GM19035 (cell line): Measurements from ENCODE around the gene TRAF7.

Experiments used
- ATAC-seq: cut with Tn5 transposase; IDR thresholded peaks from one replicate; pipeline ENCODE4 v1.9.1; 2021; ENCODE audit not compliant: unreplicated experiment

TRAF7 gene

DNA sequence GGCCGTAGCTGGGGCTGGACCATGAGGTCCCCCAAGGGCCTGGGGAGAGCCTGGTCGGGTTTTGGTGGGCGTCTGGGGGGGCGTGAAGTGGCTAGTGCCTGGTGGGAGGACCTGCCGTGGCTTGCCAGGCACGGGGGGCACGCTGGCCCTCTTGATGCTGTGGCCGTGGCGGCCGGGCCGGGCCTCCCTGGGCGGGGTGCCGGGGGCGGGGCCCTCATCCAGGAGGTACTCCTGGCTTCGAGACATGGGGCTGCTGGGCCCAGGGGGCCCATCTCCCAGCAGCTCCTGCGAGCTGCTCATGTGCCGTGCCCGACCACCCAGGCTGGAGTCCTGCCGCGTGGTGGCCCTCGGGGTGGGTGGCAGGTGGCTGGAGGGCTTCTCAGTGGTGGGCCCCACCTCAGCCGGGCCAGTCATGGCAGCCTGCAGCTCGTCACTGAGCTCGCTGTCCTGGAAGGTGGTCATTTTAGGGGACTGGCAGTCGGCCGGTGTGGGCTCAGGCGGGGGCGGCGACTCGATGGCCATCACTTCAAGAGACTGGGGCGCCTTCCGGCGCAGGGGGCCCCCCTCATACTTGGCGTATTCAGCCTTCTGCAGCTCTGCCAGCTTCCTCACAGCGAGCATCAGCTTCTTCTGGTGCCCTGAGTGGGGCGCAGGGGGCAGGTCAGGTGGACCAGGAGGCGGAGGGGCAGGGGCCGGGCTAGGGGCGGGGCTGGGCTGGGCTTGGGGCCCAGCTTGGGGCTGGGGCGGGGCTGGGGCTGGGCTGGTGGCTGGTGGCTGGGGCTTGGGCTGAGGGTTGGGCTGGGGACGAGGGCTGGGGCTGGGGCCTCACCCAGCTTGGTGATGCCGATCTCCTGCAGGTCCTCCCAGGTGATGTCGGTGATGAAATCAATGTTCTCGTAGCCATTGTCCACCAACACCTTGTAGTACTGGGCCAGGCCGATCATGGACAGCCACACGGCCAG is 25.7 kb downstream of the TRAF7 start:
- ATAC-seq: no peak

DNA sequence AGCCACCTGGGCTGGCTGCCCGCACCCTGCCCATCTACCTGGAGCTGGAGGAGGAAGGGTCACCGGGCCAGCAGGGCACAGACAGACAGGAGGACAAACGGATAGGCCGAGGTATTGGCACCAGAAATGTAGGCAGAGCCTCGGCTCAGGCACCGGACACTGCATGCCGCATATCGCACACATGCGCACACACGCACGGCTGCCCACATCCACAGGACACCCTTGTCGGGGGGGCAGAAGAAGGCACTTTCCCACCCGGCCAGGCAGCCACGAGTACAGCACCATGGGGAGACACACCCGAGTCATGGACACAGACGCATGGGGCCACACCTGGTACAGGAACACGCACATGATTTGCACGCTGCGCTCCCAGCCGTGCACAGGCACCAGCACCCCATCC is 26.4 kb downstream of the TRAF7 start:
- ATAC-seq: no peak

DNA sequence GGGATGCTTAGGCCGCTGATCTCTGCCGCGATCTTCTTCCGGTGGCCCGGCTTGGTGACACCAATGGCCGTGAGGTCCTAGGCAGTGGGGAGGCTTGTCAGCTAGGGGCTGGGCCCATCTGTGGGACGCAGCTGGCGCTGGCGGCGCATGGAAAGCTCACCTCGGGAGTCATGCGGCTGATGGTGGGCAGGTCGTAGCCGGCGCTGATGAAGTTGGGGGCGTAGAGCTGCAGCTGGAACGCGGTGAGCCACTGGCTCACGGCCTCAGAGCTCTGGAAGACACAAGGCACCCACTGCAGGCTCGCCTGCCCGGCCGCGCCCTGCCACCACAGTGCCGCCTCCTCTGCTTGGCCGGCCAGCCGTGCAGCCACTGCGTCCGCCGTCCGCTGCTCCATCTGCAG is 28.1 kb downstream of the TRAF7 start:
- no peak for ATAC-seq

DNA sequence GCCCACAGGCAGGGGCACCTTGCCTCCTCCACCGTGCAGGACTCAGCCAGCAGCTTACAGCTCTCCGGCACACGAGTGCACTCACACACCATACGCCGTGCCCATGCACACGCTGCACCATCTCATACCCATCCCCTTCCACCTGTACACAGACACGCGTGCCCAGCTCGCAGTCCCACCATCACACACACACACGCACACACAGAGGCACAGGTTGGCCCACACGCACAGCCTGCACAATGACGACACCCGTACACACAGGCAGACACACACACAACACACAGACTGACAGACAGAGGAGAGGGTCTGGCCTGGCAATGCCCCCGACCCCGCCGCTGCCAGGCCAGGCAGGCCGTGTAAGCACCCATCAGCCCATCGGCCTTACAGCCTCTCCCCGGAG is 28.8 kb downstream of the TRAF7 start:
- no peak for ATAC-seq

DNA sequence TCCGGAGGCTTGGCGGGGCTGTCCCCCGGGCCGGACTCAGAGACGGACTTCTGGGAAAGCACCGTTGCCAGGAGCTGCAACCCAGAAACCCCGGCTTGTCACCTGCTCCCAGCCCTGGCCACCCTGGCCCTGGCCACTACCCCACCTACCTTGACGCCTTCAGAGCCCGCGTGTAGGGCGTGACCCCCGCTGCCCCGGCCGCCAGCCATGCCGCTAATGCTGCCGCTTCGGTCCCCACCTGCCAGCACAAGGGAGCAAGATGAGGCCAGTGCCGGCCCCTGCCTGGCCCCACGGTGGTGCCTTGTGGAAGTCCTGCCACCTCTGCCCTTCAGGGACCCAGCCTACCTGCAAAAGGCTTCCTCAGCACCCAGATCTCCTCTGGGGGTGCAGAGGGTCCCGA is 29.4 kb downstream of the TRAF7 start:
- ATAC-seq: no peak

DNA sequence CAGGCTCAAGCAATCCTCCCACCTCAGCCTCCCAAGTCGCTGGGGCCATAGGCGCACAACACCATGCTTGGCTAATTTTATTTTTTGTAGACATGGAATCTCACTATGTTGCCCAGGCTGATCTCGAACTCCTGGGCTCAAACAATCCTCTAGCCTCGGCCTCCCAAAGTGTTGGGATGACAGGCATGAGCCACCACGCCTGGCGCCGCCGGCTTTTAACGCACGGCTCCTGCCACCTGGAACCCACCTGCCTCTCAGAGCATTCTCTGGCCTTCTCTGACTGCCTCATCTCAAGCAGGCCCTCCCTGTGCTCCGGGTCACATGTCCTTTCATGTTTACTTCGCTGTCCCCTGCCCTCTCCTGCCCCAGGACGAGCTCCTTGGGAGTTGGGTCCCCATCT is 30.5 kb downstream of the TRAF7 start:
- no peak for ATAC-seq

DNA sequence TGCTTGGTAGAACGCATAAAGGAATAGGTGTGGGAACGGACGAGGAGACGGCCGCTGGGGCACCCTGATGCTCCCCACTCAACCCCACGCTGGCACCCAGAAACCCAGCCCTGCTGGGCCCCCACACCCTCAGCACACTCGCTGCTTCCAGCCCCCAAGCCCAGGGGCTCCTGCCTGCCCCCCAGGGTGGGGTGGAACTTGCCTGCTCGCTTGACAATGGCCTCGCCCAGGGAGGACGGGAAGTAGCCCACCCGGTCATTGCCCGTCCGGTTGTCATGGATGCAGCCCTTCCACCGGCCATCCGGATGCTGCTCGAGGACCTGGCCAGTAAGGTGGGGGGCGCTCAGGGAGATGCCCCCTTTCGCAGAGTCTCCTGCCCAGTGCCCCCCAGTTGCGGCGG is 30.9 kb downstream of the TRAF7 start:
- no peak for ATAC-seq

DNA sequence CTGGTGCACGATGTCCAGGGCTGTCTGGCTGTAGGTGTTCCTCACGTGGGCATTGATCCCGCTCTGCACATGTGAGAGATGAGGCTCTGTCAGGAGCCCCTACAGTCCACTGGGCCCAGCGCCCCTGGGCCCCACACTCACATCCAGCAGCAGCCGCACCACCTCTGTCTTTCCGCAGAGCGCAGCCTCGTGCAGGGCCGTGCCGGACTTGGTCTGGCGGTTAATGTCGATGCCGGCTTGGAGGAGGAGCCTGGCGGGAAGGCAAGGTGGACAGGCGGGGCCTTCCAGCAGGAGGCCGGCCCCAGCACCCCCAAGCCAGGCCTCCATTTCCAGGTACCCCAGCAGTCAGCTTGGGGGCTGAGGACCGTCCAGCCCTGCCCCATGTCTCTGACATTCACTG is 31.6 kb downstream of the TRAF7 start:
- no peak for ATAC-seq

DNA sequence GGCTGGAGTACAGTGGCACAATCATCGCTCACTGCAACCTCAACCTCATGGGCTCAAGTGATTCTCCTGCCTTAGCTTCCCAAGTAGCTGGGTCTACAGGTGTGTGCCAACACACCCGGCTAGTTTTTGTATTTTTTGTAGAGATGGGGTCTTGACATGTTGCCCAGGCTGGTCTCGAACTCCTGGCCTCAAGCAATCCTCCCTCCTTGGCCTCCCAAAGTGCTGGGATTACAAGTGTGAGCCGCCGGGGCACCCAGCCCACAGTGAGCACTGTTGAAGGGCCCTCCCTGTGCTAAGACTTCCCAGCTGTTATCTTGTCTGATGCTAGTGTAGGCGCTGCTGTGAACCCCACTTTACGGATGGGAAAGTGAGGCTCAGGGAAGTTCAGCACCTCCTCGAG is 32.8 kb downstream of the TRAF7 start:
- no peak for ATAC-seq

DNA sequence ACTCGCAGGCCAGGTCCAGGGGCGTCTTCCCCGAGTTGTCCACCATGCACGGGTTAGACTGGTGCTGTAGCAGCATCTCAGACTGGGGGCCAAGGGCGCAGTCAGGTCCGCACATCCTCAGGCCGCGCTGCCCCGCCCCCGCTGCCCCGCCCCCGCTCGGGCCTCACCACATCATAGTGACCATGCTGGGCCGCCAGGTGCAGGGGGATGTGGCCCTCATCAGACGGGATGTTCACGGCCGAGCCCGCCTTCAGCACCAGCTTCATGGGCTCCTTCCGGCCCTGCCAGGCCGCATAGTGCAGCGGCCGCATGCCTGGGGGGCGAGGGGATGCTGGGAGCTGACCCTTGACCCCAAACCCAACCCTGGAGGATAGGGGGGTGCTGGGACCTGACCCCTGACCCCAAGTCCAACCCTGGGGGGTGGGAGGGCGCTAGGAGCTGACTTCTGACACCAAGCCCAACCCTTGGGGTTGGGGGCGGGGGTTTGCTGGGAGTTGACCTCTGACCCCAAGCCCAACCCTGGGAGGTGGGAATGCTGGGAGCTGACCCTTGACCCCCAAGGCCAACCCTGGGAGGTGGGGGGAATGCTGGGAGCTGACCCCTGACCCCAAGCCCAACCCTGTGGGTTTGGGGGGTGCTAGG is 33.8 kb downstream of the TRAF7 start:
- no peak for ATAC-seq

DNA sequence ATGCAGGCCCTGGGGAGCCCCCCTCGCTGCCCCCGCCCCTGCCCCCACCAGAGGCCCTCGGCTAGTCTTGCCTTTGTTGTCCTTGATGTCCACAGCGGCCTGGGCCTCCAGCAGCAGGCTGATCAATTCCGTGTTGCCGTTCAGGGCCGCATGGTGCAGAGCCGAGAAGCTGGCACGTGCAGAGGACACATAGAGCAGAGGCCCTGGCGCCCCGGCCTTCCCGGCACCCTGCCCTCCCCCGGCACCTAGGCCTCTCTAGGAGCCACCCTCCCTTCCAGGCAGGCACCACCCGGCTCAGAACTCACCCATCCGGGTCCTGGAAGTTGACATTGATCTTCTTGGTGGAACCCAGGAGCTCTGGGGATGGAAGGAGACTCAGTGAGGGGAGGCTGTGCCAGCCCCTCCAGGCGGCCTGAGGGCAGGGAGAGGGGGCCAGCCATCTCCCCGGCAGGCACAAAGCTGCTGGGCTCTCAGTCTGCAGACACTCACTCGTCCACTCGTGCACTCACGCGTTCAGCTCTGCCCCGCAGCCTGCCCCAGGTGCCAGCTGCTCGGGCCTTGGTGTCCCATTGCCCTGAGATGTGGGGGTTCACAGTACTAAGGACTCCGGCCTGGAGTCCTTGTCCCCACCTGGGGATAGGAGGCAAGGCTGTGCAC is 34.5 kb downstream of the TRAF7 start:
- ATAC-seq: no peak

DNA sequence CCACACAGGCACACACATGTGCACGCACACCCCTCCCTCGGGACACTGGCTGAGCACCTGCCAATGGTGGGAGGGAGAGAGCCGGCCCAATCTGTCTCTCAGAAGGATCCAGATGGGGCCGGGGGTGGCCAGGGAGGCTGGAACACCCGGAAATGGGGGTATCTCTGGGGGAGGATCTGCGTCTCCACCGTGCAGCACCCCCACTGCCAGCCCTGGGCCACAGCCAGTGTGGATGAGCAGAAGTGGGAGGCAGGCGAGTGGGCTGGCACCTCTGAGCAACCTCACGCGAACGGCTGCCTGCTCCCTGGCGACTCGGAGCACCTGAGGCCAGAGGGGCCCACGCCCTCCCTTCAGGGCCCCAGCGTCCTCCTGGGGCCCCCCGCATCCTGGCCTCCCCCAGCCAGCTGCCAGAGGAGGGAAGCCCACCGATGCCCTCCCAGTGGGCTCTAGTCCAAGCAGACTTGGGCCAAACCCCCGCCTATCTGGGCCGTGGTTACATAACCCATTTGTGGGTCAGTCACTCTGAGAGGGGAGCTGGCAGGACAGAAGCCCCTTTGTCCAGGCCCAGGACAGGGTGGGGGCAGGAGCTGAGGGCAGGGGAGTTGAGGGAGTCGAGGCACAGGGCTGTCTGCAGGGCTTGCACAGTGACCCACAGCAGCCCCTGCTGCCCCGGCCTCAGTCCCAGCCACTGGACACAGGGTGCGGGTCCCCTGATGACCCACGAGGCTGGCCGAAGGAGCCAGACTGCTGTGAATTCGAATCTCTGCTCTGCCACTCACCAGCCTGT is 35.3 kb downstream of the TRAF7 start:
- ATAC-seq: no peak

DNA sequence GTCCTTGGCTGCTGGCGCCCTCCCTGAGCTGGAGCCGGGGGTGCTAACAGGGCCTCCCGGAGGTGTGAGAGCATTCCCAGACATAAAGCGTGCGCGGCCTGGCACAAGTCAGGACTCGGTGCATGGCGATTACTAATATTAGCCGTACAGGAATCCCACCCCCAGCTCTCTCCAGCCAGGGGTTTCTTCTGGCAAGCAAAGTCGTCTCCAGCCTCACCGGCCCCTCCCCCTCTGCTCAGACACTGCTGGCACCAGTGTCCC is 35.8 kb downstream of the TRAF7 start:
- no peak for ATAC-seq

DNA sequence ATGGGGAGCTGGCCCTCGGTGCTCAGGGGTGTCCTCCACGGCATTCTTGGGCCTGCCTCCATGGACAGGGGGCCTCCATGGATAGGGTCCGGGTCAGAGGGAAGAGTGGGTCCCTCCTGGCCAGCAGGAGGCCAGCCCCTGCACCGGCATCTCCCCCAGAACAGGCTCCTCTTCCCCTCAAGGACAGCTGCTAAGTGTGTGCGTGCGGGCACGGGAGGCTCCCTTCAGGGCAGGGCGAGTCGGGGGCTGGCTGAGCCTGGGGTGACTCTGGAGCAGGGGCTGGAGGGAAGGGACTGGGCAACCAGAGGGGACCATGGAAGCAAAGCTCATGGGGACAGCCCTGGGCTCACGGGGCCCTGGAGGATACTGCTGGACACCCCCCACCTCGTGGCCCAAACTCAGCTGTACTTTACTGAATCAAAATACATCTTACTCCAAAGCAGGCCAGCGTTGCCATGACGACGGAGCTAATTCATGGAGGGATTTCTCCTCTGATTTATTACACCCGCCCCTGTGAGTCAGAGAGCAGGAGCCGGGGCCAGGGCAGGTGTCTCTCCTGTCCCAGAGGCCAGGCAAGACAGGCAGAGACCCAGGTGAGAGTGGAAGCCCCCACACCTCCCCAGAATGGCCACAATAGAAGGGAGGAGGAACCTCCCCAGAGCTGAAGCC is 38.7 kb downstream of the TRAF7 start:
- no peak for ATAC-seq

DNA sequence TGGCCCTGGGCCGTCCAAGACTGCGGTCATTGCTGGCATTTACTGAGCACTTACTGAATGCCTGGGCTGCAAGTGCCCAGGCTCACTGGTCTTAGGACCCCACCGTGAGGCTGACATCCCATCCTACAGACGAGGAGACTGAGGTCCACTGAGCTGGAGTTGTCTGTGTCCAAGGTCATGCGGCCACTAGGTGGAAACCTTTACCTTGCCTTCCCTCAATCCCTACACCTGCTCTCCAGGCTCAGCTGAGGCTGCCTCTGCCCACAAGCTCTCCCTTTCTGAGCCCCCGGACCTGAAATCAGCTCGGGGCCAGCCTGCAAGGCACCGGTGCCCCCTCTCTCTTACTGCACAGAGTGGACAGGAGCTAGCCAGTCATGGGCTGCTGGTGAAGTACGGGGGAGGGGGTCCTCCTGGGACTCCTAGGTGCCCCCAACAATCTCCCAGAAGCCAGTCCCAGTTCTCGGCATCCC is 39.3 kb downstream of the TRAF7 start:
- no peak for ATAC-seq

DNA sequence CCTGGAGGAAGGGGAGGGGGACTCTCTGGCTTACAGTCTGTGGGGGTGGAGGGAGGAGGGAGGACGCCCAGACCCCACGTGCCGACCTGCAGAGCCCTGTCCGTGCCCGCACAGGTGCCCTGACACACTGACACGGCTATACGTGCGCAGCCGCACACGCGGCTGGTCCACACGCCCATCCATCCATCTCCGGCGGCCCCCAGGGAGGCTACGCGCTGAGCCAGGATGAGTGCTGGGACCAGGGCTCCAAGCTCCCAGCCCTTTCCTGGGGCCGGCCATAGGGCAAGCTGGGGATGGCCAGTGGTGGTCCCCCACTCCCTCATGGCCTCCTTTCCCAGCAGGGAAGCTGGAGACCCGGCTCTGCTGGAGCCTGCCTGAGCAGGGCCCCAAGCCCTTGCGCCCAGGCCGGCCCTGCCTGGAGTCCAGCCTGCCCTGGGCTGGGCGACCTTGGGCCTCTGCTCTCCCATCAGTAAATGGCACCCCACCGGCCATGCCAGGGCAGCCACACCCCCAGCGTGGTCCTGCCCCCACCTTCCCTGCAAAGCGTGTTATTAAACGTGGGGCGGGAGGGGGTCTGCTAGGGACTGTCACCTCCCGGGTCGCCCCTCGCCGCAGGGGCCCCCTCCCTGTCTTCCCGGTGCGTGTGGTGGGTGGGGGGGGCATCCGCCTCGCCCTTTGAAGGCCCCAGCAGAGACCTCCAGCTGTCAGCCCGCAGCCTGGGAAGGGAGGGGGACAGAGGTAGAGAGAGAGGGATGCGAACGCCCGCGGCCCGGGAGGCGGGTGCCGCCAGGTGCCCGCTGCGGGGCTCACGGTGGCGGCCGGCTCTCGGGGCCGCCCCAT is 40.0 kb downstream of the TRAF7 start:
- no peak for ATAC-seq

DNA sequence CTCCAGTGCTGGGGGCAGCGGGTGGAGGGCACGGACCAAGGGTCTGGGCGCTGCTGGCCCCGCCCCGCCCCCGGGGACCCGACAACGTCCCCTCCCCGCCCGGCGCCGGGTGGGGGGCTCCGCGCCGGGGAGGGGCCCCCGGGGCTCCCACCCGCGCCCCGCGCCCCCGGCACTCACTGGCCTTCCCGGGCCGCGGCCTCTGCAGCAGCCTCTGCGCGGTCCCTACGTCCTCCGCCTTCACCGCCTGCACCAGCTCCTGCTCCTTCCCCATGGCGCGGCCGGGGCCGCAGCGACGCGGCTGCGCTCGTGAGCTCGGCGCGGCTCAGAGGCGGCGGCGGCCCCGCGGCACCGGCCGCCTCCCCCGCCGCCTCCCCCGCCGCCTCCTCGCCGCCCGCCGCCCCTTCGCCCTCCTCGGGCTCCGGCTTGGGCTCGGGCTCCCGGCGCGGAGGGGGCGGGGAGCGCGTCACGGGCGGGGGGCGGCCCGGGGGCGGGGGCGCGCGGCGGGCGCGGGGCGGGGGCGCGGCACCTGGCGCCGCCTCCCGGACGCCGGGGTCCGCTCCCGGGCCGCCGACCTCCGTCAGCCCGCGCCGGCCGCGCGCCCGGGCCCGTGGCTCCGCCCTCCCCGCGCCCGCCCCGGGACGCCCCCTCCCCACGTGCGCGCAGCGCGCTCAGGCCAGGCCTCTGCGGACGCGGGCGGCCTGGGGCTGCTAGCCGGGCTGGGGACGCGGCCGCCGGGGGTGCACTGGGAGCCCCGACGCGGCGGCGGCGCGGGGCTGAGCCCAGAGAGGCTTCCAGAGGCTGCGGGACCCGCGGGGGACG is 40.8 kb downstream of the TRAF7 start, which contains the start of gene CASKIN1:
TSS of gene CASKIN1 (minus strand) at position 444 of the 819 bp plus-strand sequence. CDS start at position 271, 173 bp downstream.
- ATAC-seq: no peak

DNA sequence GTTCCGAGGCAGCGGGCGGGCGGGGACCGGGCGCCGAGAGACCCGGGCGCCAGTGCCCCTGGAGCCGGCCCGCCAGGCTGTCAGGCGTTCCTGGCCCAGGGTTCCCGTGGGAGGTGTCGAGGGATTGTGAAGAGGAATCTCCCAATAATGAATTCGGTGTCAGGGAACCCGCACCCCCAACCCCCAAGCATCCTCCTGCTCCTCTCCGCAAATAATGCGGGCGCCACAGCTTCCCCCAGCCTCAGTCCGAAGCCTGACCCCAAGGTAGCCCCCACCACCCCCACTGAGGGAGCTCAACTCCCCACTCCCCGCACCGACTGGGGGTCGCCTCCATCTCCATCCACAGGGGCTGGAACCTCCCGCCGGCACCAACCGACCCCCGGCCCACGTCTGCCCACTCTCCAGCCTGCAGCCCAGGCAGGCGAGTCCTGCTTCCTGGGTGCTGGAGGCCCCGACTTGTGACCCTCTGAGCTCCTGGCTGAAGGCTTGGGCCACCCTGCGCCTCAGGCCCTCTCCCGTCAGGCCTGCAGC is 41.5 kb downstream of the TRAF7 start:
- ATAC-seq: no peak

DNA sequence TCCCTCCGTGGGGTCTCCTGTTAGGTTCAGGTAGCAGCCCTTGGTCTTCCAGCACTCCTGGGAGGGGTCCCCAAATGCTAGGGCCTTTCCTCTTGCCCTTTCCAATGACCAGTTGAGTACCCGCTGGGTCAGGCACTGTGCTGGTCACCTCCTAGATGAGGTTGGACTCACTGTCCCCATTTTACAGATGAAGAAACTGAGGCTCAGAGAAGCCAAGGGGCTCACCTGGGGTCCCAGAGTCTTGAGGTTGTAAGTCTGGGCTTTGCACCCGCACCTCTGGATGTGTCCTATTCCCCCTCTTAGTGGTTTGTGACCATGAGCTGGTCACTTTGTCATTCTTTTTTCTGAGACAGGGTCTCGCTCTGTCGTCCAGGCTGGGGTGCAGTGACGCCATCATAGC is 42.2 kb downstream of the TRAF7 start:
- ATAC-seq: no peak
